Endodermal cell (in vitro differentiated cells): Measurements from ENCODE around the gene CBFA2T2. TPM values are rescaled to one million over a fixed set of nuclear protein-coding genes. Genes with fewer than 3 reads are reported as not detected.

Experiments used
- DNase-seq: peaks from one replicate; pipeline ENCODE4 v3.0.0-alpha.2; 2017
- H3K27ac ChIP-seq: 2 replicates; pipeline ENCODE4 v1.5.1; 2013; ENCODE audit warnings: mild to moderate bottlenecking, low read depth, low read length, moderate library complexity
- H3K27me3 ChIP-seq: 2 replicates; pipeline ENCODE4 v1.6.1; 2013; ENCODE audit warnings: mild to moderate bottlenecking, low read length, moderate library complexity; ENCODE audit not compliant: insufficient read depth, control insufficient read depth, poor library complexity, severe bottlenecking
- H3K36me3 ChIP-seq: 2 replicates; pipeline ENCODE4 v1.7.0; 2013; ENCODE audit warnings: mild to moderate bottlenecking, low read length, moderate library complexity; ENCODE audit not compliant: control insufficient read depth, insufficient read depth
- H3K4me1 ChIP-seq: one replicate; pipeline ENCODE4 v1.7.0; 2013; ENCODE audit warnings: low read length; ENCODE audit not compliant: control insufficient read depth, insufficient read depth
- H3K4me3 ChIP-seq: 2 replicates; pipeline ENCODE4 v1.5.1; 2013; ENCODE audit warnings: mild to moderate bottlenecking, low read length, moderate library complexity
- H3K9ac ChIP-seq: 2 replicates; pipeline ENCODE4 v1.6.1; 2013; ENCODE audit warnings: mild to moderate bottlenecking, low read length, moderate library complexity; ENCODE audit not compliant: poor library complexity, severe bottlenecking; ENCODE audit errors: extremely low read depth
- H3K9me3 ChIP-seq: 2 replicates; pipeline ENCODE4 v1.6.1; 2013; ENCODE audit warnings: mild to moderate bottlenecking, low read length, moderate library complexity; ENCODE audit not compliant: control insufficient read depth
- H3K27ac Mint-ChIP-seq: 2 replicates; pipeline ENCODE4 v1.8.0; 2020; ENCODE audit warnings: mixed read lengths
- H3K27me3 Mint-ChIP-seq: 2 replicates; pipeline ENCODE4 v1.8.0; 2021; ENCODE audit warnings: mild to moderate bottlenecking, mixed read lengths; ENCODE audit not compliant: insufficient read depth
- H3K36me3 Mint-ChIP-seq: 2 replicates; pipeline ENCODE4 v1.8.0; 2020; ENCODE audit warnings: low read depth, mixed read lengths
- H3K4me1 Mint-ChIP-seq: 2 replicates; pipeline ENCODE4 v1.8.0; 2020; ENCODE audit warnings: mixed read lengths
- H3K4me3 Mint-ChIP-seq: 2 replicates; pipeline ENCODE4 v1.8.0; 2020; ENCODE audit warnings: mild to moderate bottlenecking, moderate library complexity, mixed read lengths
- H3K9me3 Mint-ChIP-seq: 2 replicates; pipeline ENCODE4 v1.8.0; 2020; ENCODE audit warnings: mild to moderate bottlenecking, mixed read lengths
- WGBS, 2 experiments: methylation state at CpG; one replicate each; pipeline versions ENCODE4 v1.1.5 to v1.1.7; 2013; ENCODE audit warnings: missing lambda C conversion rate in 2 of 2, mixed read lengths in 1 of 2; ENCODE audit not compliant: insufficient coverage in 1 of 2, insufficient read length in 1 of 2; 5-methylcytosine and 5-hydroxymethylcytosine counted together
- total RNA-seq, 2 donors: library from RNA; stranded (reverse); fragmentation: NEBNext Ultra II Directional in 1 of 2; extraction: Animal tissue kit (Norgen Biotek cat#: 25700) in 1 of 2; gene quantifications; 2 replicates in 1 of 2; 3 replicates in 1 of 2; pipeline ENCODE4 v1.2.1, GENCODE V29; 2021
- TF ChIP-seq, protein P1 (sequence below): fragments of 200-600 bp; sonication (generic); conservative IDR thresholded peaks from 2 replicates; pipeline ENCODE4 v1.5.0; 2021; ENCODE audit warnings: antibody characterized with exemption, mild to moderate bottlenecking

CBFA2T2 gene
- total RNA-seq, 2 donors from 2014 or later: 26.8 to 32.7 TPM

DNA sequence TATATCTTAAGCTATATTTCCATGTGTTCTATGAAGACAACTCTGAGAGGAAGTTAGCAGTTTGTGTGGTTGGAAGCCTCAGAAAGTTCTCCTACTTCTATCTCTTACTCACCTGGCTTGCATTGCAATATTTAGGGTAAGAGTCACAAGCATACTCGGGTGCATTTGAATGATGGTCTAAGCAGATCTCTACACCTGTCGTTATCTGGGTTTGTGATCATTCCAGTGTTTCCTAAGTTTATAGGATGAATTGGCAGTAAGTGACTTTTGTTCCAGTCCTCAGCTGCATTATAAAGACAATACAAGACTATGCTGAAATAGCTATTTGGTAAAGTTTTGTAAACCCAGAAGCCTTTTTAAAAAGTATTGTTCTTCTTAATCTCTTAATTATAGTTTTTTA, 36.9 kb downstream of the CBFA2T2 start:
- WGBS, 2 experiments: 96 to 100% methylated on average over 2 of the region's 2 CpGs
- Mint-ChIP-seq H3K4me1 (peaks cover 4% of the 10 kb centered on the region), H3K36me3 (peaks cover 24% of the 10 kb centered on the region)

DNA sequence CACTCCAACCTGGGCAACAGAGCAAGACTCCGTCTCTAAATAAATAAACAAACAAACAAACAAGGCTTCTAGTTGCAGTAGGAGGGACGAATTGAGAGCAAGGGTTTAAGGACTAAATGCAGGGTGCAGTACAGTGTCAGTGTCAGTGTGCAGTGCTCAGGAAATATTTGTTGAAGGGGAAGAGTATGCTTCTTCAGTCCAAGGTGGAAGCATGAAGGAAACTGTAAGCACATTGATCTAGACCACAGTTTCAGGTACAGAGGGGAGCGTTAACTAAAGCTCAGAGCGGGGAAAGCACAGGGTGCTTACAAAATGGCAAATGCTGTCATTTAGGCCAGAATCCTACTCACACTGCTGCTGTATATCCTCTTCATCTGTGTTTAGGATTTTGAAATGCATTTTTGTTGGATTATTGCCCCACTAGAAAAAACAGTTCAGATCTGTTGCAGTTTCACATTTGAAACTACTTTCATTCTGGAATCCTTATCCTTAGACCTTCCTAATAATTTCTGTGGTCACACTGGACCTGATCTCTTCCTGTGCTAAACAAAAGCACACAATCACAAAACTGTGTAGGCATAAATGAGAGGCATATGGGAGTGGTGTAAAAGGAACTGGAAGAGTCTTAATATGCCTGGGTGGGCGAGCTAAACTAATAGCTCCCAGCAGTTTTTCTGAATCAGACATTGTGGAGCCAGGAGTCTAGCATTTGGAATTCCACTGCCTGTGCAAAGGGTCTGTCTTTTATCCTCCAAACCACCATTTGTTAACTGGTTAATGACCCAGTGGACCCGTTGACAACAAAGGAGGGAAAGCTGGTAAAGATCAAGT, 41.4 kb downstream of the CBFA2T2 start:
- Histone ChIP-seq H3K4me3 (no peak overlapping the region), H3K4me1 (no peaks in the 10 kb centered on the region), H3K9ac (no peak overlapping the region), H3K9me3 (no peaks in the 10 kb centered on the region), H3K27ac (peak overlapping the region; percentile 54), H3K36me3 (peaks cover 8% of the 10 kb centered on the region), H3K27me3 (no peaks in the 10 kb centered on the region)
- Mint-ChIP-seq H3K36me3 (peaks cover 13% of the 10 kb centered on the region), H3K9me3 (peaks cover 3% of the 10 kb centered on the region), H3K27ac (peak overlapping the region; percentile 32), H3K27me3 (no peaks in the 10 kb centered on the region), H3K4me1 (no peaks in the 10 kb centered on the region), H3K4me3 (no peak overlapping the region)
- 87 to 98% methylated on average over 4 to 6 of the region's 6 CpGs for WGBS, 2 experiments
- no peak for DNase-seq
- TF ChIP-seq, protein P1, sequence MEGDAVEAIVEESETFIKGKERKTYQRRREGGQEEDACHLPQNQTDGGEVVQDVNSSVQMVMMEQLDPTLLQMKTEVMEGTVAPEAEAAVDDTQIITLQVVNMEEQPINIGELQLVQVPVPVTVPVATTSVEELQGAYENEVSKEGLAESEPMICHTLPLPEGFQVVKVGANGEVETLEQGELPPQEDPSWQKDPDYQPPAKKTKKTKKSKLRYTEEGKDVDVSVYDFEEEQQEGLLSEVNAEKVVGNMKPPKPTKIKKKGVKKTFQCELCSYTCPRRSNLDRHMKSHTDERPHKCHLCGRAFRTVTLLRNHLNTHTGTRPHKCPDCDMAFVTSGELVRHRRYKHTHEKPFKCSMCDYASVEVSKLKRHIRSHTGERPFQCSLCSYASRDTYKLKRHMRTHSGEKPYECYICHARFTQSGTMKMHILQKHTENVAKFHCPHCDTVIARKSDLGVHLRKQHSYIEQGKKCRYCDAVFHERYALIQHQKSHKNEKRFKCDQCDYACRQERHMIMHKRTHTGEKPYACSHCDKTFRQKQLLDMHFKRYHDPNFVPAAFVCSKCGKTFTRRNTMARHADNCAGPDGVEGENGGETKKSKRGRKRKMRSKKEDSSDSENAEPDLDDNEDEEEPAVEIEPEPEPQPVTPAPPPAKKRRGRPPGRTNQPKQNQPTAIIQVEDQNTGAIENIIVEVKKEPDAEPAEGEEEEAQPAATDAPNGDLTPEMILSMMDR: no peak

More for the DNA sequence above, 36.9 kb downstream of the CBFA2T2 start:
- H3K9ac ChIP-seq: no peak overlapping the region
- Mint-ChIP-seq H3K9me3 (no peaks in the 10 kb centered on the region), H3K27me3 (no peaks in the 10 kb centered on the region), H3K4me3 (no peak overlapping the region), H3K27ac (no peak overlapping the region)
- DNase-seq: no peak
- H3K36me3 ChIP-seq: peaks cover 8% of the 10 kb centered on the region
- H3K4me1 ChIP-seq: no peaks in the 10 kb centered on the region
- no peak overlapping the region for H3K4me3 ChIP-seq
- H3K27ac ChIP-seq: no peak overlapping the region
- TF ChIP-seq, protein P1: no peak
- no peaks in the 10 kb centered on the region for H3K27me3 ChIP-seq
- H3K9me3 ChIP-seq: no peaks in the 10 kb centered on the region

DNA sequence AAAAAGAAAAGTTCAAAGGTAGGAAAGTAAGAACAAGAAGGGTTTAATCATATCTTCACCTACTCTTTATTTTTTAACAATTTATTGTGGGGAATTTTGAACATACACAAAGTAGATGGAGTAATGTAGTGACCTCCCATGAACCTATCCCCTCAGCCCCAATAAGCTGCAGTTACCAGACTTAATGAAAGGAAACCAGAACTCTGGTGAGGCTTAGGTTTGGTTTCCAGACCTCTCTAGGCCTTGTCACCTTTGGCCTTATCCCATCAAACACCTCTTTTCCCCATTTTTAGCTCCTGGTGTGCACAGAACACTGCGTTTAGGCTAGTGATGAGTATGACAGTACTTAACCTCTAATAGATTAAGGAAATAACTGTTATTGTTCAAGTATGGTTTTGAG, 42.0 kb downstream of the CBFA2T2 start:
- H3K27ac ChIP-seq: peak overlapping the region; percentile 54
- H3K27ac Mint-ChIP-seq: no peak overlapping the region

More for the DNA sequence above, 42.0 kb downstream of the CBFA2T2 start:
- TF ChIP-seq, protein P1: no peak
- Mint-ChIP-seq H3K9me3 (peaks cover 7% of the 10 kb centered on the region), H3K27me3 (no peaks in the 10 kb centered on the region), H3K36me3 (peaks cover 11% of the 10 kb centered on the region), H3K4me1 (no peaks in the 10 kb centered on the region), H3K4me3 (no peak overlapping the region)
- peaks cover 8% of the 10 kb centered on the region for H3K36me3 ChIP-seq
- no peak for DNase-seq
- no peak overlapping the region for H3K4me3 ChIP-seq
- no peaks in the 10 kb centered on the region for H3K4me1 ChIP-seq
- WGBS, 2 experiments: 92% methylated on average over 1 of the region's 1 CpG; no CpG with 5 or more reads in 1 of the 2 experiments
- no peak overlapping the region for H3K9ac ChIP-seq
- no peaks in the 10 kb centered on the region for H3K9me3 ChIP-seq
- H3K27me3 ChIP-seq: no peaks in the 10 kb centered on the region
